Stimulated activated CD4-positive, alpha-beta T cell treated with anti-CD3 and anti-CD28 coated beads, Interleukin-15, amount 100 ng/mL, for 1 hour (primary cell): Measurements from ENCODE around the gene GRIK3.

Experiments used
- DNase-seq, 2 donors: peaks; one replicate each; pipeline ENCODE4 v3.0.0-alpha.2; 2020; ENCODE audit warnings: low read depth in 1 of 2, low spot score in 1 of 2

Gene GRIK3

DNA sequence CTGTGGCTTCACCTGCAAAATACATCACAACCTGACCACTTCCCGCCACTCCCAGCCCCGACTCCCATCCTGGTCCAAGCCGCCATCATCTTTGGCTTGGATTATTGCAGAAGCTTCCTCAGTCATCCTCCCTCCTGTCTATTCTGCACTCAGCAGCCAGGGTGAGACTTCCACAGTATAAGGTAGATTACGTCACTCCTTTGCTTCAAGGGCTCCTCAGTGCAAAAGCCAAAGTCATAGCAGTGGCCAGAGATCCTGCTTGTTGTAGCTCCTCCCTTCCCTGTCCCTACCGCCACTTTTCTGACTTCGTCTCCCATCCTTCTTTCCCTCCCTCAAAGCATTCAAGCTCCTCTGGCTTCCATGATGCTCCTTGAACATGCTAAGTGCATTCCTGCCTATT, 152.8 kb downstream of the GRIK3 start:
- no peak for DNase-seq

DNA sequence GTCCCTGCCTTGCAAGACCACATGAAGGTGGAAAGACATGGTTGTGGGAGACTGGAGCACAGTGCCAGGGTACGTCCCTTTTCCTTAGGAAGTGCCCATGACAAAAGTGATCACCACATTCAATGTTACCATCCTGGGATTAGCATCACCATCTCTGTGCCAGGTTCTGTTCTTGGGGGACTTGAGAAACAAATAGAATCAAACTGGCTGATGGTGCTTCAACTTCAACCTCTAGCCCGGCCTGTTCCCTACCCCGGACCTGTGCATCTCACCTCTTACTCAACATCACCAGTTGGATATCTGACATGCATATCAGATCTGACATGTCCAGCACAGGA, 153.3 kb downstream of the GRIK3 start:
- no peak for DNase-seq

DNA sequence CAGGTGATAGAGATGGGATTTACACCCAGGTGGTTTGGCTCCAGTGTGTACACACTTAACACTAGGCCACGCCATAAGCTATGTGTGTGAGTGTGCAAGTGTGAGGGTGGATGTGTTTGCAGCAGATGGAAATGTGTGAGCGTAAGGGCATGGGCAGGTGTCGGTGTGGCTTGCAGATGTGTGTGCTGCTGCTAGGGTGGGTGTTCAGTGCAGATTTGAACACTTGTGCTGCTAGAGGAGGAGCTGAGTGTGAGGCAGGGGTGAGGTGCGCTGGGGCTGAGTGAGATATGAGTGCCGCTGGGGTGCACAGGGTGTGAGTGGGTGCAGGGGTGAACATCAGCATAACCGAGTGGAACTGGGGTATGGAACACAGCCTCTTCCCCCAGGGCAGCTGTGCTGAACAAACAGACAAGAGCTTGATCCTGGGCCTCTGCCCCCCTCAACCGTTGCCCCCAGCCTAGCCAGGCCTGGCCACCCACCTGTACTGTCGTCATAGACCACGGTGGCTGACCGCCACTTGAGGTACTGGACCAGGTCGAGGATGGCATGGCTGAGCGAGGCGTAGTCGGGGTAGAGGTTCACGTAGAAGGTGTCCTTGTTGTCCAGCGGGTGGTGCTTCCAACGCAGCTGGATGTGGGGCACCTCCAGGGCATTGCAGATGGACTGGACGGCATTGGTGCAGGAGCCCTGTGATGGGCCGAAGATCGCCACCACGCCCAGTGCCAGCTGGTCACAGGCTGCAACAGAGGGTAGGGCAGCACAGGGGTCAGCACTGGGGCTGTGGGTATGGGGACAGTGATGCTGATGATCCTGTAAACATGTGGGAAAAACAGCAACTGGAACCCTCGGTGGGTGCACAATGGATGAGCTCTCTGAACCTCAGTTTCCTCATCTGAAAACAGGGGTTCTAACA, 153.9 kb downstream of the GRIK3 start:
- DNase-seq: no peak

GRCh38 chr1:36879613-36880012, 154.7 kb downstream of the GRIK3 start:
- DNase-seq: no peak

DNA sequence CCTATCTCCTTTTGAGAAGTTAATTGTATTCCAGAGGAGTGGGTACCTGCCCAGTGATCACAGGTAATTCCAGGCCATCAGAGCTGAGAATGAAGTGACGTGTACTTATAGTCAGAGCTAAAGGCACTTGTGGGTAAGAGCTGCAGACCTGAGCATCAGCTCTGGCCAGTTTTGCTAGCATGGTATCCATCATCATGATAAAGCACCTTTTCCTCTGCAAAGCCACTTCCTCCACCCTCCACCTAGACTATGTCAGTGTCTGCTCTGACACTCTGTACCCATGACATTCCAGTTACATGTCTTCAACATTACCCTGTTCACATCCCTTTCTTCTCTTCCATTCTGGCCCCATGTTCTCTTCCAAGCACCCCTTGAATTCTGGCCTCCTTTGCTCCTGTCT, 157.3 kb downstream of the GRIK3 start:
- DNase-seq: no peak

GRCh38 chr1:36874271-36875060, 159.8 kb downstream of the GRIK3 start:
- no peak for DNase-seq

- no peak for DNase-seq
Measured at GRCh38 chr1:36872858-36873257, 161.5 kb downstream of the GRIK3 start.

GRCh38 chr1:36872126-36872754, 162.1 kb downstream of the GRIK3 start:
- DNase-seq: no peak

- no peak for DNase-seq
Measured at GRCh38 chr1:36871146-36871971, 163.0 kb downstream of the GRIK3 start.

GRCh38 chr1:36869826-36870225, 164.5 kb downstream of the GRIK3 start:
- DNase-seq: no peak

DNA sequence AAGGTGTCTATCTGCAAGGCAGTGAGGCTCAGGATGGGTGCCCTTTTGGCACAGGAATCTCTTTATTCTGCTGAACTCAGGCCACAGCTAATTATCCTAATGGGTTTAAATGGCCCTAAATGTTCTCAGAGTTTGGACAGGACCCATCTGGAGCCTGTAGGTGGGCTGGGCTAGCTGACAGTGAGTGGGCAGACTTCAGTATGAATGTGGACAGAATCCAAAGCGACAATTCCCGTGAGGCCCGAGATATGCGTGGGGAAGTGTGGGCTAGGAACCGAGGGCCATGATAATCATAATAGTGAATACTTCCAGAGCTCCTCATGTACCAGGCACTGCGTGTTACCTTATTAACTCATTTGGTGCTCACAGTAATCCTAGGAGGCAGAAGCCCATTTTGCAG, 165.3 kb downstream of the GRIK3 start:
- DNase-seq: no peak

GRCh38 chr1:36867575-36867974, 166.7 kb downstream of the GRIK3 start:
- DNase-seq: no peak

DNA sequence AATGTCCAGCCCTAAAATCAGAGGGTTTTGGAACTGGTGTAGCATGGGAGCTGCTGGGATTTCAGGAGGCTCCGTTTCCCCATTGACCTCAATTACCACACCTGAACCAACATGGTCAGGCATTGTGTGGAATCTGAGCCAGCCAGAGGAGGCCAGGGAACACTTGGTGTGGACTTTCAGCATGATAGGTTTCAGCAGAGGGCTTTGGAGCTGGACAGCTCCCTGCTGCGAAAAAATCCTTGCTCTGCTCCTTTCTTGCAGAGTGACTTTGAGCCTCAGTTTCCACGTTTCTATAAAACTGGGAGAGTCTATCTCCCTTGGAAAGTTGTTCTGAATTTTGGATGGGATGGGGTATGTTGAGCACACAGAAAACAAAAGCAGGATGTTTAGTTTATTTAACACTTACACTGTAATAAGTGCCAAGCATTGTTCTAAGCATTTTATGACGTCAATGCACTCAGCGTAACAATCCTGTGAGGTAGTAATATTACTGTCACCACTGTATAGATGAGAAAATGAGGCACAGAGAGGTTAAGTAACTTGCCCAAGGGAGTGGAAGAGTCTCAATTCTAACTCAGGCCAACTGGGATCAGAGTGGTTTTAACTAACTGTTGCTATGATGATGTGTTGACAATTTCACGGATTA, 168.0 kb downstream of the GRIK3 start:
- no peak for DNase-seq

DNA sequence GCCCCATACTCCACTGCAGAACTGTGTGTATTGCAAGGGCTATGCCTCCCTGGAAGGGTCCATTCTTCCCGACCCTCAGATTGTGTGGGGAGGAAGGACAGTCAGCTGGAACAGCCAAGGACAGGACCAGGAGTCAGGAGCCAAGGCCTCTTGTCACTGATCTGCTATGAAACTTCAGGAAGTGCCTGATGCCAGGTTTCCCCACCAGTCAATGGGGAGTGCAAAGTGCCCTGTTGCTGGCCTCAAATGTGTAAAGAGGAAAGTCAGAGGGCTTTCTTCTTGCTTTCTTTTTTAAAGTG, 168.8 kb downstream of the GRIK3 start:
- no peak for DNase-seq

- DNase-seq: no peak
Measured at GRCh38 chr1:36864823-36865601, 169.3 kb downstream of the GRIK3 start.

DNA sequence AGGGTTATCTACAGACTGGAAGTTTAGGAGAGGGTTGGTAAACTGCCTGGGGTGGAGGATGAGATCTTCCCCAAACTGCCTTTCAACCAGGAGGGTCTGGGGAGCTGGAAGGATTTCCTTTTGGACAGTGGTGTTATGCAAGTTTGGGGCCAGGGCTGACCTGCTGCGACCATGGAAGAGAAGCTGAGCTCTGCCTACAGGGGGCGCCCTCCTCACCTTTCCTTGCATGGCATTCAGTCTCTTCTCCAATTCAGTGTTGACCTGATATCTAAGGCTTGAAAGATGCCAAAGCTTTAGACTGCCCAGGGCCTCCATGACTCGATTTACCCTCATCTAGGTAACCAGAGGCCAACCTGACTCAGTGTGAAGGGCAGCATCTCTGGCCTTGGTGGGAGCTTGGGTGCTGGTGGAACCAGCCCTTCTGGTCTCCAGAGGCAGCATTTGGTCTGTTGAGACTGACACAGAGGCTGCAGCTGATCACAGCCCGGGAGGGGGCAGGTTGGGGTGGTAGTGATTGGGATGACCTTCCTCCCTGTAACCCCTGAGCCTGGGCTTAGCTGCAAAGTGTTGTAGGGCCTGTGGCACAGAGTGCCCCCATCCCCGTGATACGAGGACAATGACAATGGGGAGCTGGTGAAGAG, 170.0 kb downstream of the GRIK3 start:
- DNase-seq: no peak

DNA sequence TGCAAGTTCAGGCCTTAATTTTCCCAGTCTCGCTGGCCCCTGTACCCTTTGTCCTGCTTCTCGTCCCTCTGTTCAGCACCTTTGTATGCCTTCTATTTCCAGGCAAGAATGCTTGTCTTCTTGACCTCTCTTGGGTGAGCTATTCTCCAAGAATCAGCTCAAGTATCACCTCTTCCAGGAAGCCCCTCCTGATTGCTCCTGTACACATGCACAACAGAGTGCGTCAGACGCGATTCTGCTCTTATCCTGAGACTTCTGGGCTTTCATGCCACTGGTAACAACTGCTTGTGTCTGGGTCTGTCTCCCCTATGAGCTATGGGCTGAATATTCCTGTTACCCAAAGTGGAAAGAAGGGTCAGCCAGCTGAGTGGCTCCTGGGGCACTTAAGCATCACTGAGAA, 170.8 kb downstream of the GRIK3 start:
- DNase-seq: no peak

DNA sequence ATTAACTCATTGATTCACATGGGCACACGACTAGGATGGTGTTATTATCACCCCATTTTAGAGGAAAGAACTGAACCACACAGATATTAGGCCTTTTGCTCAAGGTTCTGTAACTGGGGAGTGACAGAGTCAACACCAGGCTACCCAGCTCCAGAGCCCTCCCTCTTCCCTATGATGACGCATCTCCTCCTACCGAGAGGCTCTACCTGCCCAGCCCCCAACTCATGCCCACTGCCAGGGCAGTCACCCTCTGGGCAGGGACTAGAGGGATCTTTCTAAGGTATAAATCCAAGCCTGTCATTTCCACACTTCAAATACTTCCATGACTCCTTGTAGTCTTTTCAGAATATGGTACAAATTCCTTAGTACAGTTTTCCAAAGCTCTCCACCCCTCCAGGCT, 171.3 kb downstream of the GRIK3 start:
- DNase-seq: no peak

DNA sequence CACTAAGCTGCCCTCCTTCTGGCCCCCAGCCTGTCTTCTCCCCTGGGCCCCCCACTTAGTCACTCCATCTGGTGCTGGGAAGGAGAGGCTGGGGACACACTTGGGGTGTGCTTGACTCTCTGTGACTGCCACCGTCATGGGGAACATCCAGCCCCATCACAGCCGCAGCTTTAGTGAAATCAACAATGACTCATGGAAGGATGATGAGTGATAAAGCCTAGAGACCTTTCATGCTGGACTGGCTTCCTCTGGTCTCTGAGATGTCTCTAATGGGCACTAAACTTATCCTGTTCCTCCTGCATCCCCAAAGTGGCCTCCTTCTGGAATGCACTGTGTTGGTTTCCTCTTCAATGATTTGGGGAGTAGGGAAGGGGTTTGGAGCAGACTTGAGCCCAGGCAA, 172.9 kb downstream of the GRIK3 start:
- DNase-seq: no peak

- no peak for DNase-seq
Measured at GRCh38 chr1:36859926-36860325, 174.4 kb downstream of the GRIK3 start.
